MV-4-11 (cell line): ENCODE results near the gene RND3.

ENCODE experiments used
- DNase-seq: peaks from one replicate; lab custom pipeline; 2025; lab: John Stamatoyannopoulos, UW

The RND3 gene

DNA sequence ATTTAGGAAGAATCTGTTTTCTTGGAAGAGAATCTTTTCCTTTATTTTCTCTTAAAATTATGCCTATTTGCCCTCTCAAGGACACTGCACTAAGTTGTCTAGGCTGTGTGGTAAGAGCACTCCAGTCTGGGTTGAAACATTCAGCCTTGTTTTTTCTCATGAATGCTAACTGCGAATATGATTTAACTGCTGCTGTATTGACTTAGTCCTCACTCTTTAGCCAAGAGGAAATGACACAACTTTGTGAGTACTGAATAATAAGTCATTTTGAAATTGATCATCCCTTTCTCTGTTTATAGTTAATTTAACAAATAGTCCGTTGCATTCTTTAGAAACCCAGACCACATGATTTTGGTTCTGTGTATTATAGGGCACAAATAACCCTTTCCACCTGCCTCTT, 4.5 kb upstream of the RND3 start:
- no peak for DNase-seq

- no peak for DNase-seq
Measured at GRCh38 chr2:150491430-150491829, 4.0 kb upstream of the RND3 start.

GRCh38 chr2:150490466-150490865, 3.0 kb upstream of the RND3 start:
- no peak for DNase-seq

GRCh38 chr2:150486539-150487484, 655 bp downstream of the RND3 start:
- DNase-seq, result peak; percentile 24

- DNase-seq, result no peak
Measured at GRCh38 chr2:150485871-150486538, 1.5 kb downstream of the RND3 start.

- DNase-seq, result no peak
Measured at GRCh38 chr2:150485114-150485870, 2.2 kb downstream of the RND3 start.

DNA sequence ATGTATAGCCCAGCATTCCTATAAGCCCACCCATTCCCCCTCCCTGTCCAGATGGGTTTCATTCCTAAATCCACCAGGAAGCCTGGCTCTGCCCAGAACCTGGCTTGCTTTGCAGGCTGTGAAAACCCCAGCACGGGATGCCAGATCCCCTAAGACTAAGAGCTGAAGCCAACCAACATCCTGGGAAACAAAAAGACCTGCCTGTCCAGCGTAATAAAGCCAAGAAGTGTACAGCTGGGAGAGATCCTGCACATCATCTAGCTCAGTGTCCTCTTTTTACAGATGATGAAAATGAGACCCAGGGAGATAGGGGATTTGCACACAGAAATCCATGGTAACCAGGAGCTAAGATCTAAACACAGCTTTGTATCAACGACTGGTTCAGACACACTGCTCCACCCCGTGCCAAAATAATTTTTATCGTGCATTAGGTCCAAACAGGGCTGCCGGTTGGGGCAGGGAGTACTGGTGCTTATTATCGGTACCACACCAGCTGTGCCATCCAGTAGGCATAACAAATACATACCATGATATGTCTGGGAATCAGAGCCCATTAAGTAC, 2.9 kb downstream of the RND3 start:
- DNase-seq, result no peak

DNA sequence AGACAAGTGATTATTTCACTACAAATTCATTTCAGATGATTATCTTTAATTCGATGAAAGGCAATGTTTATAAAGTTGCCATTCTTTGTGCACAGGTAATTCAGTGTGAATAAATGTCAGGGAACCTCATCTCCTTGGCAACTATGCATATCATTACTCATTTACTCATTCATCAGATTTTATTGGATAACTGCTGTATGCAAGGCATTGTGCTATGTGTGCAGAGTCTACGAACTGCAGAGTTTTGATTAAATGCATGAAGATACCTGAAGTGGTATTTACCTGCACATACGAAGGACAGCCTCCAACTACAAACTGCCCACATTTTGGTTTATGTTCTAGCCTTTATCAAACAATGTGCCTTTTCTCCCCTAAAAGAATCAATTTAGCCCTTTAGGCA, 3.5 kb downstream of the RND3 start:
- DNase-seq, result no peak

DNA sequence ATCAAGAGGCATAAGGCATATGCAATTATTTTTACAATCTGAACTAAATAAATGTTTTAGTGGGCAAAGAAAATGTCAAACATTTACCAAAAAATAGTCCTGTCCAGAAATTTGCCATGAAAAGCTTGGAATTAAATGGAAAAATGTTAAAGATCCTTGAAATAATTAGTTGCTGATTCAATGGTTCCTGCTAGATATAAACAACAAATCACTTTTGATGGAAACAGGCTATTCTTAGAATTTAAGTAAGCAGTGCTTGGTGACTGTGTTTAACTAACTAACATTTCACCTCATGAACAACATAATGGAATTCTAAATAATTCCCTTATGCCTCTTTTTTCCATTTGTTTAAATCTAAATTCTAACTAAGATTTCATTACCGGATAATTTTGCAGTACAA, 3.9 kb downstream of the RND3 start:
- DNase-seq, result no peak

DNA sequence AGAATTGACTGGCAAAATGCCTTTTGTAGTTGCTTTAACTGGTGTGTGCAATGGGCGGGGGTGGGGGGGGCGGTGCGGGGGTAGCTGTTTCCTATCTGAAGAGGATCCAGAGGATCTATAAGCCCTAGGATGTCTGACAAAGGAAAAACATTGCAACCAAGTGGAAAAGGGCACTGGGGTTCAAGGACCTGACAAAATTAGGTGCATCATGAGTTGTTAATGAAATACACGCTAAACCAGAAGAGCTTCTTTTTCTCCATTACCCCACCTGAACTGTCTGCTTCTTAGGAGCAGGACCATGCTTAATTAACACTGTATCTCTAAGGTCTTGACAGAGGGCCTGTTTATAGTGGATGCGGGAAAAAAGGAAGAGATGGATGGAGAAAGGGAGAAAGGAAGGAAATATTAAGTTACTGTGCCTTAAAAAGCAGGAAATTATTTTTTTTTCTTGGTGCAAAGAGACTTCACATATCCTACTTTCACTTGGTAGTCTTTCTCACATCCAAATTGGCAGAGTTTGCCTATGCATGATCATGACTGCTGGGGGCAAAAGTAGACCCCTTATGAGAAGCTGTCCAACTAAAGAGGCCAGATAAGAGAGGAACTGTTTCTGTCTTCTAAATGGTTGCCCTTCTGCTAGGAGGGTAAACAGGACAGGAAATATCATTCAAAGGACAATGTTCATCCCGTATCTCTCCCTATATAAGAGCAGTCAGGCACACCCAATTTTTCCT, 4.6 kb downstream of the RND3 start:
- no peak for DNase-seq

DNA sequence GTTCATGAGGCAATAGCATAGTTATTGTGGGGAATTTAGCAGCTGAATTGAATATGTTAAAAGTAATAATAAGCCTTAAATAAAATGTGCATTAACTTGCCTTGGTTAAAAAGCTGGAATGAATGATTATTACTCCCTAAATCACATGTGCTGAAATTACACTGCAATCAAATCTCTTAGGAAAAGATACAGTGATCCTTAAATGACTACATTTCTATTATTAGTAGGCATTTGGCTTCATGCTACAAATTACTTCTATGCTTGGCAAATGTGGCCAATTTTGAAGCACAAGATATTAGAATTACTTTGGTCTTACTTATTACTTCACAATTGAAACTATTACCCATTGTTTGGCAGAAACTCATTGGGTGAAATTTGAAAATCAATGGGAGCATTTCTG, 5.4 kb downstream of the RND3 start:
- DNase-seq, result no peak

DNA sequence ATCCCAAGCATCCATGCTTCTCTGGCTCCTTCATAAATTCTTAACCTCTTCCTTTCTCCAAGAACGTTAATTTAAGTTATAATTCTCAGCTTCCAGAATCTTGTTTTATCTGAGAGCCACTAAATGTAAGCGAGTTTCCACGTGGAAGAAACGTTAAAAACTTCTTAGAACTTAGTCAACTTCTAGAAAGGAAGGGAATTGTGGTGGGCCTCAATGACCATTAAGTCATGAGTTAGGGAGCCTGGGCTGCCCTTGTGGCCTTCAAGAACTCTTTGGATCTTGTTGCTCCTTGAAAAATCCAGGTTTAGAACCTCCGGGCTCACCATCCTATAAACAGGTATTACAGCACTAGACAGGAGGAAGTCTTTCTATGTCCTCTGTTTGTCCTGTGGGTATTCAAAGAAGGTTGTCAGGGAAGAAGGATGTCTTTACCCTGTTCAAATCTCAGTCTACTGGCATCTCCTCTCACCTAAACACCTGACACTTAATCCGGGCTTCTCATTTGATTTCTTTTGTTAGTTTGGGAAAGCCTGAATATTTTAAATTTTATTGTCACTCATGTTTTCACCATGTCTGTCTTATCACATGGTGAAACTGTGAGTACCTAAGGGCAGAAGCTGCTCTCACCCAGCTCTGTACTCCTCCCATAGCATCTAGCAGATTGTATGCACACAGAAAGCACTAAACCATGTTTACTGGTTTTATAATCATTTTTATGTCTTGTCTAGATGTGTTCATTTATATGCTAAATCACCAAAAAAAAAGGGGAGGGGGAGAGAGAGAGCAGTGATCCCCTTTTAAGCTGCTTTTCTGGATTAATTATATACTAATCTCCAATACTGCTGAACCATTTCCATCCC, 6.3 kb downstream of the RND3 start:
- no peak for DNase-seq

GRCh38 chr2:150480241-150480640, 7.2 kb downstream of the RND3 start:
- no peak for DNase-seq

- DNase-seq, result no peak
Measured at GRCh38 chr2:150479075-150479915, 8.2 kb downstream of the RND3 start.

DNA sequence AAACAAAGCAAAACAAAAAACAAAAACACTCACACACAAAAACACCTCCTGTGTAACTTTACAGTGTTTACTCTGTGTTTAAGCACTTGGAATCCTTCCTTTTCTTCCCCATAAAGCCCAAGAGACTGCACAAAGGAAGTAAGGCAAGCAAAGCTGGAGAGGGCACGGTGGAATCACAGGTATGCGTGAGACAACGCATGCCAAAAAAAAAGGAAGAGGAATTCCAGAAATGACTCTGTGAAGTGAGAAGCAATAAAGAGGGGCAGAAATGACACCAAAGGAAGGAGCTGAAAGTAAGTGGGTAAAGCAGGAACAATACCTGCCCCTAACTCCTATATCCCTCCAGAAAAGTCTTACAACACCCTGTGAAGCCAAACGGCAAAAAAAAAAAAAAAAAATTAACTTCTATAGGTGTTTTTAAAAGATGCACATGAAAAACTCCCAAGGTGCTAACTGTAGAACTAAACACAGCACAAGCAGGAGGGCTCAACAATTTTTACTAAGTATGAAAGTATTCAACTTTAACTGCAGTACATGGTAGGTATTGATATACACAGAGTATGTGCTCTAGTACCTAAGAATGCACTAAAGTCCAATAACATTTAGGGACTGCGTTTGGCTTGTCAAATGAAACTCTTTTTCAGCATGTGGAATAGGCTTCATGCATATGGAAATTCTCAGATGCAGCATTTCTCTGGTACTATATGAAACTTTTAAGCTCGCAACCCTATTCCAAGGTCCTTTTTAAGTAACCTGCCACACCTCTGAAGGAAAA, 9.1 kb downstream of the RND3 start:
- no peak for DNase-seq

DNA sequence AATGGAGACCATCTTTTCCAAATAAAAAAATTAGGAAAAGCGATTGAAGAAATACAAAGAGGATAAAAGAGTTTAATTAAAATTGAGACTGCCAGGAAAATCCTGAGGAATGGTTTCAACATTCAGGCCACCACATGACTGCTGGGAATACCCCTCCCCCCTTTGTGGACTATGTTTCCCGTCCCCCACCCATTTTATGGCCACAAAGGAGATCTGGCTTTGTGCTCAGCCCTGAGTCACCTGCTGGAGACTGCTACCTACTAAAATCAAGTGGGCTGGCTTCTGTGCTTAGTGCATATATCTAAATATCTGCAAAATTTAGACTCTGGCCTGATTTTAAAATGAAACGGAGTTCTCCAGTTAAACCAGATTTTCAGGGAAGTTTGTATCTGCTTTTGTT, 10.1 kb downstream of the RND3 start:
- no peak for DNase-seq

GRCh38 chr2:150476809-150477302, 10.6 kb downstream of the RND3 start:
- no peak for DNase-seq

GRCh38 chr2:150476286-150476685, 11.2 kb downstream of the RND3 start:
- DNase-seq, result no peak
